NK-92 (cell line): ENCODE data around the gene DENND6A.
"Not testable (repeated sequence)": the region's sequence is repeated elsewhere in the genome, so short reads cannot be mapped to it uniquely, and the experiment has no call there.

Experiments used
- DNase-seq: peaks from one replicate; lab custom pipeline; 2025; ENCODE audit not compliant: unreplicated experiment; lab: John Stamatoyannopoulos, UW

Gene DENND6A

DNA sequence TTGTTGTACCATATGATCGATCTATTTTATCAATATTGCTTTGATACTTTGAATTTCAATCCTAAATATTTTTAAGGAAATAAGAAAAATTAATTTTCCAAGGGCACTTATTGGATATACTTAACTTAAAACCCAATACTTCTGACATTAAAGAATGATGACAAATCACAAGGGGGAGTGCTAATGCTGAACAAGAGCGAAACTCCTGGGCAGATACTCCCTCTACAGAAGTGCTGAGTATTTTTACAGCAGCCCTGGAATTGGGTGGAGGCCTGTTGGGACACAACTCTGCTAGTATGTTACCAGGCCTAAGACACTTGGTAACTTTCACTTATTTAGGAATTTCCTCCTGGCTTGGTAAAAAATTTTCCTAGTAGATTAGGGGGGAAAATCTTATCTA, 46.2 kb downstream of the DENND6A start:
- no peak for DNase-seq

DNA sequence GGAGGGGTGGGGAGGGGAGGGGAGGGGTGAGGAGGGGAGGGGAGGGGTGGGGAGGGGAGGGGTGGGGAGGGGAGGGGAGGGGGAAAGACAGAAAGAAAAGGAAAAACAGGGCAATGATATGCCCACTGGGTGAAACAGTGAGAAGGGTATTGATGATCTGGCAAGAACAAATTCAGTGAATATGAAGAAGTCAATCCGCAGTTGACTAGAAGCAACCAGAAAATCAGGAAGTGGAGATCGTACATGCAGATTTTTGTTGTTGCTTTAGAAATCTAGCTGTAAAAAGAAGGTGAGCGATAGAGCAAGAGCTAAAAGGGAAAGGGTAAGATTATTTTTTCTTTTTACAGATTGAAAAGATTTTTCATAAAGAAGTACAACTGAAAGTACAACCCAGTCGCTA, 48.1 kb downstream of the DENND6A start:
- no peak for DNase-seq

DNA sequence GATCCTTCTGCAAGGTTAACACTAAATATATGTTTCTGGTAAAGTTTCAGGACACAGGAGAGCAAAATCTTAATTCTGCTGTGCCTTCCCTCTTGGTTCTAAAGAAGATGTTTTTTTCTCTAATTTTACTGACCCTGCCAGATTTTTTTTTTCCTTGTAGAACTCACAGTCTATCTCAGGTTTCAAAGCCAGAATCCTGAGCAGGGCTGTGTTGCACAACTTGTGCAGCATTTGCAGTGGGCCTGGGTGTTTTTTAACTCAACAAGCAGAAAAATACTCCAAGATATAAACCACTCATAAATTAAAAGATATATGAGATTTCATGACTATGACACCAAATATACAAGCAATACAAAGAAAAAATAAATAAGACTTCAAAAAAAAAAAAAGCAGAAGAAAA, 55.5 kb downstream of the DENND6A start:
- no peak for DNase-seq

DNA sequence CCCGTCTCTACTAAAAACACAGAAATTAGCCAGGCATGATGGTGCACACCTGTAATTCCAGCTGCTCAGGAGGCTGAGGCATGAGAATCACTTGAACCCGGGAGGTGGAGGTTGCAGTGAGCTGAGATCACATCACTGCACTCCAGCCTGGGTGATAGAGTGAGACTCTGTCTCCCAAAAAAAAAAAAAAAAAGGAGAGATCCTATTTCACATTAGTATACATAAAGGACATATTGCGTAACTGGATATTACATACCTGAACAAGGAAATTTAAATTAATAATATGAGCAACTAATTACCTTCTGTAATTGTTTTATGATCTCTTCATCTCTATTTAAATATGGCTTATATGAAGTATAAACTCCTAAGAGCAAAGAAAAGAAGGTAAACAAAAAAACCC, 58.6 kb downstream of the DENND6A start:
- DNase-seq = not testable (repeated sequence)

DNA sequence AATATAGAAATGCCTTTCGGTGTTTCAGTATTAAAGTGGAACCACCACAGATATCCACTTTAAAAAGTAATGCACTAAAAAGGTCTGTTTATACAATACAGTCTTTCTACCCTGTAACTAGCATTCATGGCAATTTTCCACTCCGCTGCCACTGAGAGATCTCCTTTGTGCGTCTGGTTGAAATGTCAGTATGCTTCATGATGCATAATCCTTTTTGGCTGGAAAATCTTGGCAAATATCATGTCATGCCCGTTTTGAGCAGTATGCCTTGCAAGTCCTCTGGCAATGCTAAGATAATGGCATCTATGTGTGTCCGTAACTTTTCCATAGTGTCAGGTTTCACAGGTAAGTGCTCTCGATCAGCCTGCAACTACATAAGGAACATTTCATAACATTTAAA, 64.9 kb downstream of the DENND6A start:
- no peak for DNase-seq

DNA sequence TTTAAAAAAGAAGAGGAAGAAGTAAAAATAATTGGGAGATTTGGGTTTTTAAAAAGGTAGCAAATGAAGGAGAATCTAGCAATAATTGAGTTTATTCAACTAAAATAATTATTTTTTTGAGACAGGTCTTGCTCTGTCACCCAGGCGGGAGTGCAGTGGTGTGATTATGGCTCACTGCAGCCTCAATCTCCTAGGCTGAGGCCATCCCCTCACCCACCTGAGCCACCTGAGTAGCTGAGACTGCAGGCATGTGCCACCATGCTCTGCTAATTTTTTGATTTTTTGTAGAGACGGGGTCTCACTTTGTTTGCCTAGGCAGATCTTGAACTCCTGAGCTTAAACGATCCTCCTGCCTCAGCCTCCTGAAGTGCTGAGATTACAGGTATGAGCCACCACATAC, 68.1 kb downstream of the DENND6A start:
- no peak for DNase-seq

DNA sequence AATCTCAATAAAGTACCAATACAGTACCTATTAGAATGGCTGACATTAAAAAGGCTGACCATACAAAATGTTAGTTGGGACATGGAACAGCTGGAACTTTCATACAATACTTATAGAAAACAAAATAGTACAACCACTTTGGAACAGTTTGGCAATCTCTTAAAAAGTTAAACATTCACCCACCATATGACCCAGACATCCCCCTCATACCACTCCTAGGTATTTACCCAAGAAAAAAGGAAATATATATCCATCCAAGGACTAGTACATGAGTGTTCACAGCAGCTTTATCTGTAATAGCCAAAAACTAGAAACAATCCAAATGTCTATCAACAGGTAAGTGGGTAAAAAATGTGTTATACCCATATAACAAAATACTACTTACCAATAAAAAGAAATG, 70.5 kb downstream of the DENND6A start:
- DNase-seq = no peak

DNA sequence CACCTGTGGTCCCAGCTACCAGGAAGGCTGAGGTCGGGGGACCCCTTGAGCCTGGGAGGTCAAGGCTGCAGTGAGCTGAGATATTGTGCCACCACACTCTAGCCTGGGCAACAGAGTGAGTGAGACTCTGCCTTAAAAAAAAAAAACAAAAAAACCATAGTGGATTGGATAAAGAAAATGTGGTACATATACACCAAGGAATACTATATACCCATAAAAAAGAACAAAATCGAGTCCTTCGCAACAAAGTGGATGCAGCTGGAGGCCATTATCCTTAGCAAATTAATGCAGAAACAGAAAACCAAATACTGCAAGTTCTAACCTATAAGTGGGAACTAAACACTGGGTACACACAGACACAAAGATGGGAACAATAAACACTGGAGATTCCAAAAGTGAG, 75.1 kb downstream of the DENND6A start:
- DNase-seq = no peak

DNA sequence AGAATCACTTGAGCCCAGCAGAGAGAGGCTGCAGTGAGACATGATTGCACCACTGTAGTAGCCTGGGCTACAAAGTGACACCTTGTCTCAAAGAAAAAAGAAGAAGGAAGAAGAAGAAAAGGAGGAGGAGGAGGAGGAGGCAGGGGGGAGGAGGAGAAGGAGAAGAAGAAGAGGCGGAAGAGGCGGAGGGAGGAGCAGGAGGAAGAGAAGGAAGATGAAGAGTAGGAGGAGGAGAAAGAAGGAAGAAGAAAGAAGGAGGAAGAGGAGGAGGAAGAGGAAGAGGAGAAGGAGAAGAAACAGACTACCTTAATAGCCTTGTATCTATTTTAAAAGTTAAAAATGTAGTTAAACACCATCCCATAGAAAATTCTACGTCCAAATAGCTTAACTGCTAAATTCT, 76.6 kb downstream of the DENND6A start:
- no peak for DNase-seq

DNA sequence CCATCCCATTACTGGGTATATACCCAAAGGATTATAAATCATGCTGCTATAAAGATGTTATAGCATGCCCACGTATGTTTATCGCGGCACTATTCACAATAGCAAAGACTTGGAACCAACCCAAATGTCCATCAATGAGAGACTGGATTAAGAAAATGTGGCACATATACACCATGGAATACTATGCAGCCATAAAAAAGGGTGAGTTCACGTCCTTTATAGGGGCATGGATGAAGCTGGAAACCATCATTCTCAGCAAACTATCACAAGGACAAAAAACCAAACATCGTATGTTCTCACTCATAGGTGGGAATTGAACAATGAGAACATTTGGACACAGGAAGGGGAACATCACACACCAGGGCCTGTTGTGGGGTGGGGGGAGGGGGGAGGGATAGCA, 81.0 kb downstream of the DENND6A start:
- not testable (repeated sequence) for DNase-seq

DNA sequence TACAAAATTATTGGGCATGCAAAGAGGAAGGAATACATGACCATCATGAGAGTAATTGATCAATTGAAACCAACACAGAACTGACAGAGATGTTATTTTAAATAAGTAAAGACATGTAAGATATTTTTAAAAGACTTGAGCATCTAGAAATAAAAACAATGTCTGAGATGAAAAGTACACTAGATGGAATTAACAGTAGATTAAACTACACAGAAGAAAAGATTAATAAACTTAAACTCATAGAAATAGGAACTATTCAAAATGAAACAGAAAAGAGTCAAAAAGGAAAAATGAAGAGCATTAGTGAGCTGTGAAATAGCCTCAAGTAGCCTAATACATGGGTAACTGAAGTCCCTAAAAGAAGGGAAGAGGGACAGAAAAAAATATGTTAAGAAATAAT, 87.2 kb downstream of the DENND6A start:
- no peak for DNase-seq

DNA sequence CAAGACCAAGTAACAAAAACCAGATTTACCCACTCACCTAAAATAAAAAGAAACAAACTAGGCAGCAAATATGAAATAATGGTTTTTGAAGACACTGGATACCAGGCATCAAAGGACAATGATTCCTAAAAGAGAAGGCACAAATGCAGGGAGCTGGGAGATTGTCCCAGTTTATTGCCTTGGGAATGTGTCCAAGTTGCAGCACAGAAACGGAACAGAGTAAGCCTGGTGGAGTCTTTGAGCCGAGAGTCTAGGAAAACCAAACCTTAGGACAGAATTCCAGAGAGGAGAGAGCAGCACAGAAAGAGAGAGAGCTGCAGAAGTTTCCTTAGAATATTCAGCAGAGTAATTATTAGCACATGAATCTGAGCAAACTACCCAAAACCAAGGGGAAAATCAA, 87.9 kb downstream of the DENND6A start:
- no peak for DNase-seq

DNA sequence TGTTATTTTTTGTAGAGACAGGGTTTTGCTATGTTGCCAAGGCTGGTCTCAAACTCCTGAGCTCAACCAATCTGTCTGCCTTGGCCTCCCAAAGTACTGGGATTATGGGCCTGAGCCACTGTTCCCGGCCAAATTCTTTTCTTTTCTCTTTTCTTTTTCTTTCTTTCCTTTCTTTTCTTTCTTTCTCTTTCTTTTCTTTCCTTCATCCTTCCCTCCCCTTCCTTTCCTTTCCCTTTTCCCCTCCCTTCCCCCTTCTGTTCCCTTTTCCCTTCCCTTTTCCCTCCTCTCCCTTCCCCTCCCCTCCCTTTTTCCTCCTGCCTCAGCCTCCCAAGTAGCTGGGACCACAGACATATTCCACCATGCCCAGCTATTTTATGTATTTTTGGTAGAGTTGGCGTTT, 92.7 kb downstream of the DENND6A start:
- no peak for DNase-seq

DNA sequence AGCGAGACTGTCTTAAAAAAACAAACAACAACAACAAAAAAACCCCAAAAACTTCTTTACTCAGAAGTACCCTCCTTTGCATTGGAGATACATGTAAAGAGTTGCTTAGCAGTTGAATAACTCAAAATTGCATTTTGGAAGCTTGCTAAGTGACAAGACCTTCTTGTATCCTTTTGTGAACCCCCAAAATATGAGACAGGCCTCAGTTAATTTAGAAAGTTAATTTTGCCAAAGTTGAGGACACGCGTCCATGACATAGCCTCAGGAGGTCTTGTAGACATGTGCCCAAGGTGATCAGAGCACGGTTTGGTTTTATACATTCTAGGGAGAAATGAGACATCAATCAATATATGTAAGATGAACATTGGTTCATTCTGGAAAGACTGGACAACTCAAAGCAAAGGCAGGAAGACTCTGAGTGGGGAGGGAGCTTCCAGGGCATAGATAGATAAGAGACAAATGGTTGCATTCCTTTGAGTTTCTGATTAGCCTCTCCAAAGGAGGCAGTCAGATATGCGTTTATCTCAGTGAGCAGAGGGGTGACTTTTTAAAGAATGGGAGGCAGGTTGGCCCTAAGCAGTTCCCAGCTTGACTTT, 94.0 kb downstream of the DENND6A start:
- no peak for DNase-seq

DNA sequence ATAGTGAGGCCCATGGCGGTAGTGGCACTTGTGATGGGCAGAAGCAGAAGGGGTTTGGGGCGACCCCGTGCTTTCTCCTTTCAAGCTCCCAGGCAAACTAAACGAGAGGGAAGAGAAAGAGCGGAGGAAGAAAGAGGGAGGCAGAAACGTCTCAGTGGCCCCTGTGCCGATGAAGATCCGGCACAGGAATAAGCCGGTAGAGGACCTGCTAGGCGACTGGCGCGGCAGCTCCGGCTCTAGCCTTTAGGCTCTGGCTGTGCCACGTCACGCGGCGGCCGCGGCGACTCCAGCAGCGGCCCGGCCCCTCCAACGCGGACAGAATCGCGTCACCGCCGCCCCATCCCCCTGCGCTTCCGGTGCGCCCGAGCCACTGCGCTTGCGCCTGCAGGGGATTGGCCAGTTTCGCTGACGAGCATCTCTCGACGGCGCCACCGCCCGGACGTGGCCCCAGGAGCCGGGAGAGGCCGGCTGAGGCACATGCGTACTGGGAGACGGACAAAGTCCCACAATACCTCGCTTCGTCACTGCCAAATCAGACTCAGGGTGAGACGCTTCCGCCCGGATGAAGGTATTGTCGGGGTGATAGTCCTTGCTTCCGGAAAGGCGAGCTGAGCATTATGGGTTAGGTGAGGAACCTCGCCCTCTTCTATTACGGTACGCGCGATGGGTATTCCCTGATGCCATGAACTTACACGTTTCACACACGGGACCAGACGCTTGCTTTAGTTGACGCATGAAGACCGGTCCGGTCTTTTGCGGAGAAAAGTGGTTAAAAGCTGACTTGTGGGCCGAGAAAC, 95.6 kb downstream of the DENND6A start, which contains the start of gene ARF4:
Gene ARF4, minus strand, starts transcription at position 218 of the 797 bp plus-strand sequence. Its CDS starts 204 bp downstream, at position 14.
- peak; percentile 96 for DNase-seq

DNA sequence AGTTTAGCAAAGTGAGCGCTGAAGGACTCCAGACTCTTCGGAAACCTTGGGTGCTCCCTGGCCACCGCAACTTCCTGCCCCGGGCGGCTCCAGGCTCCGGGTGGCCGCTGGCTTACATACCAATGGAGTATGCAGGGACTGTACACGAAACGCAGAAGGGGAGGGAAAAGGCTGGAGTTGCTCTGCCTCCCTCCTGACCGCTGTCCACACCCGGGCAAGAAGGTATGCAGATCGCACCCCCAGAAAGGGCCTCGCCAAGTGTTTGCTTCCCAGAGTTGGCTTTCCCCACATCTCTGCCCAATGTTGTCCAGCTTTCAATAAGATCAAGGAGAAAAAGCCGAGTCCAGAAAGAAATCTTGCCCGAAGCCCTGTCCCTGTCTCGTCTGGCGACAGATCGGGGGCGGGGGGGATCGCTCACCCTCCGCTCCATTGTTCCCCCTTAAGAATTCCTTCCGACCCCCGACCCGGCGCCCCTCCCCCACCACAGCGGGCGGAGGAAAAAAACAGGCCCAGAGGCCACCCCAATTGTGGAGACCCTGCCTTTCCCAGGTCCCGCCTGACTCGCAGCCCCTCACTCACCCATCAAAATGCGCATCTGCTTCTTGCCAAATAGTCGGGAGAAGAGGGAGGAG, 96.3 kb downstream of the DENND6A start:
- DNase-seq = no peak

DNA sequence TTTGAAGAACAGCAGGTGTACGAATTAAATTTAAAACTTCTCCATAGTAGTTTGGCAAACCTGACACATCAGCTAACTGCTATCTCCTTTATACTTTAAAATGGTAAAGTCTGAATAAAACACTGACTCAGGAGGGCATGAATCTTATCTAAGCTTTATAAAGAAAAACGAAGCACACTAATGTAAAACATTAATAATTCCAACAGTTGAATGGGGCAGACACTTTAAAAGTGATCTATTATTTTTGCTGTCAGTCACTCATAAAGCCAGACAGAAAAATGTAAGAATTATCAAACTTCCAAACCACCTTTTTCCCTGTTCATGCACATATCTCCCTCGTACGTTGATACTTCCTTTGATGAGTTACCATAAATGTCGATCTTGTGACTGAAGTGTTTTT, 98.3 kb downstream of the DENND6A start:
- DNase-seq = no peak

DNA sequence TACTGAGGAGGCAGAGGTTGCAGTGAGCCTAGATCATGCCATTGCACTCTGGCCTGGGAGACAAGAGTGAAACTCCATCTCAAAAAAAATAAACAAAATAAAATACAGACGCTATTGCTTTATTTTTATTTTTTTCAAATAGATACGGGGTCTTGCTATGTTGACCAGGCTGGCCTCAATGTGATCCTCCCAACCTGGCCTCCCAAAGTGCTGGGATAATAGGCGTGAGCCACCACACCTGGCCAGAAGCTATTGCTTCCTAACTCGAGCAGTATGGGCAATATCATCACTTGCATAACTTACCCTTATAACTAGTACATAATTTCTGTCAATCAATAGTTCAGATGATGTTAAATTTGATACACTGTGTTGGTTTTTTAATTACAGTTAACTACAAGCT, 98.7 kb downstream of the DENND6A start:
- DNase-seq = no peak

DNA sequence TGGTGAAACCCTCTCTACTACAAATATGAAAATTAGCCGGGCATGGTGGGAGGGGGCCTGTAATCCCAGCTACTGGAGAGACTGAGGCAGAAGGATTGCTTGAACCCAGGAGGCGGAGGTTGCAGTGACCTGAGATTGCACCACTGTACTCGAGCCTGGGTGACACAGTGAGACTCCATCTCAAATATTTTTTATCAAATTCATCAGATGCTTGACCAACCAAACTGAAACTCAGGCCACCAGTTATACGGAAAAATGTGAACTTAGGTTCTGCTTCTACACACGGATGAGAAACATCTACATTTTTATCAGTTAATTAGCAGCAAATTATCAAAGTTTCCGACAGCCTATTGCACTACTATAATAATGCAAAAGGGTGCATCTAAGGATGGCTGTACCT, 100.6 kb downstream of the DENND6A start:
- no peak for DNase-seq

DNA sequence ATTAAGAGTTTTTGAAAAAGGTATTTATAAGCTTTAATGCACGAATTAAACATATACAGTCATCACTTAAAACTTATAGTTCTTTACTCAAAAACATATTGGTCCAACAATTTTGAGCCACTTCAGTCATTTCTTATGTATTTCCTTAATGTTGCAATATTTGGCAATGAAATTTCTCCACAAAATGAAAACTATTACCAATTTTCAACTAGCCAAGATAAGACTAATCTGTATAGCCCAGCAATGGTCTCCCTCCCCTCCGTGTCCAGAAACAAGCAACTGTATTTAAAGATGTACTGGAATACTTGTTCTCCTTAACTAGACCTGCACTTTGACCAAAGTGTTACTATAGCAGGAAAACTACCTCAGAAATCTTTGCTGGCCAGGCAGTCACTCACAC, 105.0 kb downstream of the DENND6A start:
- DNase-seq = no peak

DNA sequence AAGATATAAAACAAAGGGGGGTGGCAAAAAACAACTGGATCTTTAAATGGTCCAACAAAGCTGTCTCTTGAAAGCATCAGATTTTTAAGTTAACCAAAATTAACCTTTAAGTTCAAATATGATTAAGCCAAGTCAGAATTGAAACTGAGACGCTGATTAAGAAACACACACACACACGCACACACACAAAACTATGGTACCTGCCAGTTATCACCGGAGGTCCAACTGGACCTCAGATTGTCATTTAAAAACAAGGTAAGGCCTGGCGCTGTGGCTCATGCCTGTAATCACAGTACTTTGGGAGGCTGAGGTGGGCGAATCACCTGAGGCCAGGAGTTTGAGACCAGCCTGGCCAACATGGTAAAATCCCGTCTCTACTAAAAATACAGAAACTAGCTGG, 106.1 kb downstream of the DENND6A start:
- DNase-seq = no peak

DNA sequence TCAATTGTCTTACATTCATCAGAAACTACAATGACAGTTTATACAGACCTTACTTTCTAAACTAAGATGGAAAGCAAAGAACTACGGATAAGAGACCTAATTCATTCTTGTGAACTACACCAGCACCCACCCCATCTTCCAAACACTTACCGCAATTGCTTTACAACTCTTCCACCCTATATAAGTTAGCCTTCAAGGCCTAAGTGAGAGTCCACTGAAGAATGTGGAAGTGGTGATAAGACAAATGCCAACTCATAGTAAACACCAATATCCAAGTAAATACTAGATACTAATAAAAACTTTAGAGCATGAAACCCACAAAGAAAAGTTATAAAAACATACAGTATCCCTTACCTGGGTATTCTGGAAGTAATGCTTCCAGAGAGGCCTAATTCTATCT, 109.3 kb downstream of the DENND6A start:
- DNase-seq = no peak
